Cardiac septum (tissue), 1 donor: ENCODE data around the gene SLC5A5. TPM values are rescaled to one million over a fixed set of nuclear protein-coding genes. Genes with fewer than 3 reads are reported as not detected.
A peak's percentile ranks its signal among the peaks of the same experiment; 100 is the strongest.

ENCODE experiments used
- DNase-seq: peaks from one replicate; pipeline ENCODE4 v3.0.0-alpha.2; 2020; ENCODE audit warnings: low spot score
- intact Hi-C: fragments of 100-400 bp; cut with DNase I; formaldehyde crosslinking; loops from one replicate; pipeline ENCODE4 v1.14.0; 2022
- total RNA-seq: library from RNA; stranded (reverse); fragmentation: NEBNext Ultra II Directional; extraction: Animal tissue kit (Norgen Biotek cat#: 25700); gene quantifications from one replicate; pipeline ENCODE4 v1.2.1, GENCODE V29; 2021
- donor health status: DM: no; HTN: no; CAD: no.

The SLC5A5 gene
- total RNA-seq, 1 donor from 2014 or later, result not detected

DNA sequence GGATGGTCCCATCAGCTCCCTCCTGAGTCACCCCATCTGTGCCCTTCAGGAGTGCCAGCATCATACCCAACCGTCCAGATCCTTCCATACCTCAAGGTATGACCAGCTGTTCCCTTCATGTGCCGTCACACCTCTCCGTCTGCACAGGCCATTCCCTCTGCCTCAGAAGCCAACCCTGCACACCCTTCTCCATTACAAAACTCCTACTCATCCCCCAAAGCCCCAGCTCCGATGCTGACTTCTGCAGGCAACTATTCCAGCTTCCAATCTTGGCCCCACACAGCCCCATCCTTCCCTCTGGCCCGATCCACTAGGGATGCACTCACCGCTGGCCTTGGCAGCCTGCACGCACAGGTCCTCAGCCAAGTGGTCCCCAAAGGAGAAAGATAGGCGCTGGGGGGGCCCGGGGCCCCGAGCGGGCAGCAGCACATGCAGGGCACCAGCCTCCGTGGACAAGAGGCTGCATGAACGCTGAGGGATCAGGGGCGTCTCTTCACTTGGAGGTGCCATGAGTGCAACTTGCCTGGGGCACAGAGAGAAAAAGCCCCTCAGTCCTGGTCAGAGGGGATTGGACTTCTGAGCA is 27.7 kb upstream of the SLC5A5 start:
- intact Hi-C loops, result no loop called here
- no peak for DNase-seq

DNA sequence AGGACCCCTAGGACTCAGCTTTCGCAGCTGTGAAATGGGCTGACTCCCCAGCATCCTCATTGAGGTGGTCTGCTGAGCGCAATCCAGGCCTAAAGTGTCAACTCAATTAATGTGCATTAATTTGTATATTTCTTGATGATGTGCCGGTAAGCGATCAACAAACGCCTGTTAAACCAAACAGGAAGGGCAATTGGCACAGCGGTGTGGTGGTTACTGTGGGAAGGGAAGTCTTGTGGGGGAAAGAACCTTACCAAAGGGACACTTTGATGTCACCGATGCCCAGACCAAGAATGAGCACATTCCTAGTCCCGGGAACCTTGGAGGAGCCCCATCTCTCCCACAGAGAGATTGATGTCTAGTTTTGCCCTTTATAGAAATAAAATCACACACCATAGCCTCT is 25.6 kb upstream of the SLC5A5 start:
- DNase-seq, result no peak
- intact Hi-C loops, result no loop called here

DNA sequence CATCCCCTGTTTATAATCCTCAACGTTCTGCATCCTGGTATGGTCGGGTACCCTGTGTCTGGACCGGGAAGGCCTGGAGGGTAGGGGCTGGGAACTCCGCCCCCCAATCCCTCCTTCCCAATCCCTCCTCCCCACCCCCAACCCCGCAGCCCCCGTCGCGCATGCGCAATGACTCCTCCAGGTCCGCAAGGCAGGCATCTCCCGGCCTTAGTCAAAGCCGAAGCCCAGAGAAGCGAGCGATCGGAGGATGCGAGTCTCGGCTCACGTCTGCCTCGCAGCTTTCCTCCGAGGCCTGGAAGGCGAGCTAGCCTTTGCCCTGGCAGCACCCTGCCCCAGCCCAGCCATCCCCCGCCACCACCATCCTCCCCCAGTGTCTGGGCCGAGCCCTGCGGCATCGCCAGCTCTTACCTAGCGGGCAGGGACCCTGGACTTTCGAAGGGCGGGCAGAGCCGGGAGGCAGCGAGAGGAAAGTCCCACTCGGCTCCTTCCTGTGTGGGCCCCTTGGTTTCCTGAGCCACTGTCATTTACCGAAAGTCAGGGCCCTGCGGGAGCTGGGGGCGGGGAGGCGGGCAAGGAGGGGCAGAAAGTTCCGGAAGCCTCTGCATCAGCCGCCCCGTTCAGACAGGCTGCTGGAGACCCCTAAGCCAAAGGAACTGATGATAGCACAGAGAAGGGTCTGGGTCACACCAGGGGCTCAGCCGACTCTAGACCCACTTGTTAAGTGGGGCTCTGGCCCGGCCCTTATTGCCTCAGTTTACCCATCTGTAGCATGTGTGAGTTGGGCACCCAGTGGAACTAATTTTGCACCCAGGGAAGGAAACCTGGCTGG is 24.0 kb upstream of the SLC5A5 start, which contains the start of gene JAK3:
JAK3 (minus strand) TSS at position 445 of the 829 bp plus-strand sequence. CDS start 3,565 bp downstream, outside the sequence.
- DNase-seq, result peak; percentile 91
- intact Hi-C loops, result no loop called here

DNA sequence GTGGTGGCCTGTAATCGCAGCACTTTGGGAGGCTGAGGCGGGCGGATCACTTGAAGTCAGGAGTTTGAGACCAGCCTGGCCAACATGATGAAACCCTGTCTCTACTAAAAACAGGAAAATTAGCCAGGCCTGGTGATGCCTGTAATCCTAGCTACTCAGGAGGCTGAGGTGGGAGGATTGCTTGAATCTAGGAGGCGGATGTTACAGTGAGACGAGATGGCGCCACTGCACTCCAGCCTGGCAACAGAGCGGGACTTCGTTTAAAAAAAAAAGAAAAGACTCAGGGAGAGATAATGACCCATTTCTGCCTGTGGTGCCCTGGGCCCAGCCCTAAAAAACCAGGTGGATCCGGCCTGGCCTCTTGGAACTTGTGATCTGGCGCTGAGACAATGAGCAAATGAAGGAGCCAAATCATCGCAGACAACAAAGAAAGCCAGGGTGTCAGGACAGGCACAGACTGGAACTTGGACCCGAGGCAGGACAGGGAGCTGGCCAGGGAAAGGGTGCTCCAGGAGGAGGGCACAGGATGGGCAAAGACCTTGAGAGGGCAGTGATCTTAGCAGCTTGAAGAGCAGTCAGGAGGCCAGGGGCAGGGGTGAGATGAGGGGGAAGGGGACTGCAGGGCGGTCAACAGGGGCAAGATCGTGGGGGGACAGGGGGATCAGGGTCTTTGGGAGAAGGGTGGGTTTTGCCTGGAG is 23.0 kb upstream of the SLC5A5 start:
- no peak for DNase-seq
- intact Hi-C loops, result no loop called here

DNA sequence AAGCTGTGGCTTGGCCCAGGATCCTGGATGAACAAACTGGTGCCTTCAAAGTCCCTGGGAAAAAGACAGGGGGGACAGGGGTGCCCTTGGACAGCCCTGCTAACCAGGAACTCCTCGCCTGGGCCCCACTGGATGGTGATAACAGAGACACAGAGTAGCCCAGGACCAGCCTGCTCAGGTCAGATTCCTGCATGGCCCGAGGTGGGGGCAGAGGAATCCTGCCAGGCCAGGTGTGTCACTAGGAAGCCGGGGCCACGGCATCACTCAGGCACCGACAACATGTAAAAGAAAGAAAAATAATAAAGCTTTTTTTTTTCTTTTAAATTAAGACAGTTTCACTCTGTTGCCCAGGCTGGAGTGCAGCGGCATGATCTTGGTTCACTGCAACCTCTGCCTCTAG is 17.7 kb upstream of the SLC5A5 start:
- intact Hi-C loops, result loop anchor here (10.0 kb wide), 1 partner anchor 149 kb away; no protein-coding TSS in a partner anchor
- no peak for DNase-seq

DNA sequence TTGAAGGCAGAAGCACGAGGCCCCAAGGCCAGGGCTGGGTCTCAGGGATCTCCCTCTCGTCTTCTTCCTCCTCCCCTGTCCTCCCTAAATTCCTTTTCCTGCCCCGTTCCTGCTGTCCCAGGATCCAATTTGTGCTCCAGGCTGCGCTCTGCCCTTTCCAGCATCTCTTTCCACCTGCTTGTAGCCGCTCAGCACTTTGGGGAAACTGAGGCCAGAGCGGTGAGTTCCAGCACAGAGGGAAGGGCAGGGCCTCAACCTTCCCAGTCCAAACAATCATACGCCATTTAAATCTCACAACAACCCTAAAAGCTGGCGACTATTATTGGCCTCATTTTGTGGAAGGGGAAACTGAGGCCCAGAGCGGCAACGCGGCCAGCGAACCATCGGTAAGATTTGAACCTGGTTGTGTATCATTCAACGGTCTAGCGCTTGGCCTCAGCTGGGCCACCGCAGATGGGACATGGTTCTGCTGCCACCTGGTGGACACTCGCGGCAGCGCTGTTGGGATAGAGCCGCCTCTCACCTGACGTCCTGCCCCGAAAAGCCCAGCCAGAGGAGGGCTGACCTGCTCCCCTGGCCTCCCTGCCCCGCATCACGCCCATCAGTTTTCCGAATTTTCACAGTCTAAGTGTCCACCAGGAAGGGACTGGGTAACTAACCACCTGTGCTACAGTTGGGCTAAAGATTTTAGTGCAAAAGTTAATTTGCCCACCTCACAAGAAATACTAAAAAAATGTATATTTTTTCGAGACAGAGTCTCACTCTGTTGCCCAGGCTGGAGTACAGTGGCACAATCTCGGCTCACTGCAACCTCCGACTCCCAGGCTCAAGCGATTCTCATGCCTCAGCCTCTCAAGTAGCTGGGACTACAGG is 16.2 kb upstream of the SLC5A5 start:
- intact Hi-C loops, result loop anchor here (10.0 kb wide), 1 partner anchor 151 kb away; no protein-coding TSS in a partner anchor

DNA sequence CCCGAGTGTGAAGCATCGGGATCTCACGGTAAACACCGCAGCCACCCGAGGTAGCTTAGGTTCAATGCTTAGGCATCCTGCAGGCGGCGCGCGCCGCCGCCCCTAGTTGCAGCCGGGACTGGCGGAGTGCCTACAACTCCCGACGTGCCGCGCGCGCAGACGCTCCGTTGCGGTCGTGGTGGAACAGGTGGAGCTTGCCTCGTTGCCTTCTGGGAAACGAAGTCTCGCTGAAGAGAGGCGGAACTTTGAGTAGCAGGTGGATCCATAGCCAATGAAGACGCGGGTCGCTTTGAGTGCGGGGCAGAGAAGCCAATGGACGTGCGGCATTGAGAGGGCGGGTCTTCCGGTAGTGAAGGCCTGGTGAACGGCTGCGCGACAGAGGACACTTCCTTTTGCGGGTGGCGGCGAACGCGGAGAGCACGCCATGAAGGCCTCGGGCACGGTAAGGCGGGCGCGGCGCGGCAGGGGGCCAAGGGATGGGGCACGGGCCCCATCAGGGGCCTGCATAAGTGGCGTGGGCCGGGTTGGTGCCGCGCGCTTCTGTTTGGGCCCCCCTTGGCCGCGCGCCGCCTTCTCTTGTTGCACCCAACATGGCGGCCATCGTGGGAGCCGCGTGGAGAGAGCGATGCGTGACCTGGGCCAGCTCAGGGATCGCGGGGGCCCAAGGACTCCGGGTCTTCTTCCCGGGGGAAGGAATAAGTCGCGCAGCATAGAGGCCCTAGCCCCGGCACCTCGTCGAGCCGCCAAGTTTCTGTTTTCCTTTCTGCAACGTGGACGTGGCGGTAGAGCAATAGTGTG is 12.0 kb upstream of the SLC5A5 start, which contains the start of gene RPL18A:
RPL18A (plus strand) TSS at position 378 of the 798 bp plus-strand sequence; CDS start at position 425, 47 bp downstream.
- intact Hi-C loops, result loop anchor here (1.0 to 10.0 kb wide), 3 partner anchors 73 to 155 kb away; no protein-coding TSS in a partner anchor
- DNase-seq, result peak; percentile 100

More for the DNA sequence above, 16.2 kb upstream of the SLC5A5 start:
- DNase-seq, result peak; percentile 94

DNA sequence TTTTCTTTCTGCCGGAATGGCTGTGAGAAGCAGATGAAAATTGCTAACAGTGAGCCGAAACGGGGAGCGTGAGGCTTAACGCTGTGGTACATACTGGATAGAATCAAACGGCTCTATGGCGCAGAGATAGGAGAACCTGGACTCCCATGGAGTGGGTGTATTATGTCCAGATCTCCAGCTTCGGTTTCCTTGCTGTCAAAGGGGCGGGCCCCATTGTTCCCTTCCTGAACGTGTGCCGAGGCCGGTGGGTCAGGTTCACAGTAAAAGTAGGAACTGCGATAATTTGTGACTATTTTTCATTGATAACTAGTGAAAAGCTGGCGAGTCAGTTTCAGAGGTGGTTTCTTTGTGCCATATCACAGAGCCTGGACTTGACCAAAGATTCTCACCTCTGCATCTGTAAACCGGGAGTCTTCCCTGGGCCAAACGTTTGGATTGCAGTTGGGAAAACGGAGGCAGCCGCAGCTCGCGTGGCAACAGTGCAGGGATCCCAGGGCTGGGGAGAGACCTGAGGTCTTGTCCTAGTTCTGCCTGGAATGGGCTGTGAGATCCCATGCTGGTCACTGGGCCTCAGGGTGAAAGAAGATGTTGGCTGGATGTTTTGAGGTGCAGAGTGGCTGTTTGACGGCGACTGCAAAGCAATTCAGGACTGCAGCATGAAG is 11.3 kb upstream of the SLC5A5 start:
- intact Hi-C loops, result no loop called here

DNA sequence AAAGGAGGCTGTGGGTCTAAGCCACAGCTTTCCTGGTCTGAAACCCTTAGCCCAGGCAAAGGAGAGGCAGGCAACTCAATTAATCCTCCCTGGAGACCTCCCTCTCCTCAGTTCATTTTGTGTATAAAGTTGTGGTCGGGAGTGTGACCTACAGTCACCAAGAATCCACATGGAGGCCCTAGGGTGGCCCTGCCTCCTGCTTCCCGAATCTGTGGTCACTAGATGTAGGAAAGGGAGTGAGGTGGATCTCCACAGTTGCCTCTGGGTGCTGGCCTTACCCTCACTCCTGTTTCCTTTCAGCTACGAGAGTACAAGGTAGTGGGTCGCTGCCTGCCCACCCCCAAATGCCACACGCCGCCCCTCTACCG is 10.8 kb upstream of the SLC5A5 start:
- DNase-seq, result no peak
- intact Hi-C loops, result no loop called here

More for the DNA sequence above, 11.3 kb upstream of the SLC5A5 start:
- DNase-seq, result no peak

DNA sequence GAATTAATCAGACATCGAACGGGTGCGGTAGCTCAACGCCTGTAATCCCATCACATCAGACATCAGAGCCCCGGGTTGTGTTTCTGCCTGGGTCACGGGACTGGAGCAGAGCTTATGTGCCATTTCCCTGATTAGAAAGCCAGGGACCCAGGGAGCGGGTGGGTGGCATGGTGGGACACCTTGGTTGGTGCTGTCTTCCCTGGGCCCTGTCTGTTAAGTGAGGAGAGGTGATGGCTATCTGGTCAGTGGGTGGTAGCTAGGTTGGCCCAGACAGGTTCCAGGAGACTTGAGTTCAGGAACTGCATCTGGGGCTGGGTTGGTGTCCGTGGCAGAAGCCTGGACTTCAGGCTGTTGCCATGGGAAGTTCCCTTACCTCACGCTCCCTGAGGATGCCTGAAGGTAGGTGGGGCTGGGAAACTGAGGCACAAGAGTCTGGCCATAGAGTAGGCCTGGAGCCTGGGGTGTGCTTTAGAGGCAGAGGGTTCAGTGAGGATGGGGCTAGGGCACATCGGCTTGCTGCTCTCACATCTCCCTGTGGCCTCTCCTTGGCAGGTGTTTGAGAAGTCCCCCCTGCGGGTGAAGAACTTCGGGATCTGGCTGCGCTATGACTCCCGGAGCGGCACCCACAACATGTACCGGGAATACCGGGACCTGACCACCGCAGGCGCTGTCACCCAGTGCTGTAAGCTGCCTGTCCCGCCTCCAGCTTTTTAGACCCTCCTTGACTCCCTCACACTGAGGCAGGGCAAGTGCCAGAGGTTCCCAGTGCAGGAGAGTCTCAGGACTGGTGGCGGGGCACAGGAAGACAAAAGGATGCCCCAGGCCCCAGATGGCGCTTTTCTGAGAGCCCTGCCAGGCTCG is 10.0 kb upstream of the SLC5A5 start:
- intact Hi-C loops, result no loop called here
- no peak for DNase-seq

DNA sequence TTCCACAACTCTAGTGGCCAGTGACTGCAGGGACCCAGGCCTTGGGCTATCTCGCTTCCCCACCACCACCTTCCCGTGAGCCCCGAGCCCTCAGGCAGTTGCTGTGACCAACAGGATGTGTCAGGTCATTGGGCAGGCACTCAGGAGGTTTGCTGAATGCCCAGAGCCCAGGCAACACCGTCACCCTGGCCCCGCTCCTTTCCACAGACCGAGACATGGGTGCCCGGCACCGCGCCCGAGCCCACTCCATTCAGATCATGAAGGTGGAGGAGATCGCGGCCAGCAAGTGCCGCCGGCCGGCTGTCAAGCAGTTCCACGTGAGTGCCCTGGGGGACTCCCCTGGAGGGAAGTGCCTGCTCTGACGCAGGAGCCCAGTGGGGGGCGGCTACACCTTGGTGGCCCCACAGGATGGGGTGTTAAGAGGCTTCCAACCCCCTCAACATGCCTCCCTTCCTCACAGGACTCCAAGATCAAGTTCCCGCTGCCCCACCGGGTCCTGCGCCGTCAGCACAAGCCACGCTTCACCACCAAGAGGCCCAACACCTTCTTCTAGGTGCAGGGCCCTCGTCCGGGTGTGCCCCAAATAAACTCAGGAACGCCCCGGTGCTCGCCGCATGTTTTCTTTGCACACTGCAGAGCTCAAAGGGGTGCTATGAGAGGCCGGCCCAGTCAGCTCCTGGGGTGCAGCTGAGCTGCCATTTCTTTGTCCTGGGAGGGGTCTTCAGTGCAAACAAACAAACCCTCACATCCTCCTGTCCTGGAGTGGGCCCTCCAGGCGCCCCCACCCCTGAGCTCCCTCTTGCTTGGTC is 8.8 kb upstream of the SLC5A5 start:
- intact Hi-C loops, result no loop called here
- no peak for DNase-seq

DNA sequence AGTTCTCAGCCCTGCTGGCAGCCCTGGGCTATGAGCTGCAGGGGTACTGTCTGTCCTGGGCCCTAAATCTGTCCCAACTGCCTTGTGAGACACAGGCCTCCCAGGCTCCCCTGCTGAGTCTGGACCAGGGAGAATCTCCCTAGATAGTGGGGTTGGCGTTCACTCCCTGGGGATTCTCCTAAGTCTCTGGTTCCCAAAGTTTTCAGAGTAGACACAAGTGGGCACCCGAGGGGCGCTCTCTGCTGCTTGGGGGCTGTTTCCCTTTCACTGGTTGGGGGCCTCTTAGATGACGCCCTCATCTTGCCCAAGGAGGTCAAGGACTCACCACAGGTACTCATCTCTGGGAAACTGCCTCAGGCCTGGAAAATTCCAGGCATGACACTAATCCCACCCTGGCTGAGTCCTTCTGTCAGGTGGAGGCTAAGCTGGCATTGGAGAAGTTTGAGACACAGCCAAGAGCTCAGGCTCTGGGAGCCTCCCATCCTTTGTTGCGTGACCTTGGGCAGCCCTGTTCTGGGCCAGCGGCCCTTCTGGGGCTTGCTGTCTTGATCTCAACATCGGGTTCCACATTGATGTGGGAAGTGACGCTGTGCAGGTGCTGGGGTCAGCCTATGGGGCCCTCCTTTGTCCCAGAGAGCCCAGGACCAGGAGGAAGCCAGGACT is 8.1 kb upstream of the SLC5A5 start:
- intact Hi-C loops, result no loop called here
- no peak for DNase-seq

DNA sequence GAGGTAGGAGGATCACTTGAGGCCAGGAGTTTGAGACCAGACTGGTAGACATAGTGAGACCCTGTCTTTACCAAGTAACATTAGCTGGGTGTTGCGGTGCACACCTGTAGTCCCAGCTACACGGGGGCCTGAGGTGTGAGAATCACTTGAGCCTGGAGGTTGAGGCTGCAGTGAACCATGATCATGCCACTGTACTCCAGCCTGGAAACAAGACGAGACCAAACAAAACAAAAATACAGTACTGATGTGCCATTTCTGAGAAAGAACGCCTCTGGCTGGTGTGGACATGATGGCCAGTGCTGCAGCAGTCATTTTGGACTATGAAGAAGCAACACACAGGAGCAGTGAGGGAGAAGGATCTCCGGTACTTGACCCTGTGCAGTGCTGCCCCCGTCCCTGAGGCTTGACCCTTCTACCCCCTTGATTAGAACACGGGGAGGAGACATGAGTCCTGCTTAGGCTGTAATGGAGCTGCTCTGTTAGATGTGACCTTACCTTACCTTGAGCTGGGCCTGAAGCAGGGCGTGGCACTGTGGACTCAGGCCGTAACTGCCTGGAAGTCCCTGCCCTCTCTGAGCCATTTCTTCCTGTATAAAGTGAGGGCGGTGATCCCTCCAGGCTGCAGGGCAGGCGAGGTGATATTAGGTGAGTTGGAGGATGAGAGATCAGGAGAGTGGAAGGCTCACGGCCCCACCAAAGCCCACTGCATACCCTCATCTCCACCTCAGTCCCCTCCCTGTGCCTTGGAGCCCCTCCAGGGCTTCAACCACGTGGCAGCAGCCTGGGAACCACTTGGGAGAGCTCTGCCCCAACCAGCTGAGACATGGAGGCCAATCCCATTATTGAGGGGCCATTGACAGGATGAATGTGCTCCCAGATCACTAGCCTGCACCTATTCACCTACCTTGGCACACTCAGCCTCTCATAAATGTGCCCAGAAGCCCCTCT is 6.1 kb upstream of the SLC5A5 start:
- intact Hi-C loops, result no loop called here
- no peak for DNase-seq

DNA sequence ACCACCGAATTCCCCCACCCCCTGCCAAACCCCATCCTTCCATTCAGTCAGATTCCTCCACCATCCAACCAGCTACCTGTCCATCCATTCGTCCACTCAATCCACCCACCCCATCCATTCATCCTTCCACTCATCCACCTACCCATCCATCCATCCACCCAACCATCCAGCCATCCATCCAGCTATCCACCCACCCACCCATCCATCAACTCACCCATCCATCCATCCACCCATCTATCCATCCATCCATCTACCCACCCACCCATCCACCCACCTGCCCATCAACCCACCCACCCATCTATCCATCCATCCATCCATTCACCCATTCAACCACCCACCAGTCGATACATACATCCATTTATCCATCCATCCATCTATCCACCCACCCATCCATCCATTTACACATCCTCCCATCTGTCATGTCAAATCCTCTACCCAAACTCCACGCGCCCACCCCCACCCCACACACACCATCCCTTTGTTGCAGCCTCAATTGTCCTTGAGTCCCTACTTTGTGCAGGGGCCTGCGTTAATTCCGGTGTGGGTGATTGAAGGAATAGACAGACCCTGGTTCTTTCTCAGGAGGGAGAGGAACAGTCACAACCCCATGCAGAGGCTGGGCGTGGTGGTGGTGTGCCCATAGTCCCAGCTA is 5.3 kb upstream of the SLC5A5 start:
- DNase-seq, result no peak
- intact Hi-C loops, result no loop called here
